Lung microvascular endothelial cell (primary cell): ENCODE data around the gene FAM120A. TPM values are rescaled to one million over a fixed set of nuclear protein-coding genes. Genes with fewer than 3 reads are reported as not detected.

Experiments
- DNase-seq, 2 donors: peaks; one replicate each; pipeline versions ENCODE4 v3.0.0 to v3.0.0-alpha.2; 2010; ENCODE audit warnings: low read depth in 2 of 2
- total RNA-seq: library from RNA; depleted of rRNA; stranded (reverse); fragments of >200 nt; gene quantifications from 2 replicates; pipeline ENCODE4 v1.2.1, GENCODE V29; 2014

The FAM120A gene
- total RNA-seq, 1 donor from 2014 or later: 74.6 TPM

DNA sequence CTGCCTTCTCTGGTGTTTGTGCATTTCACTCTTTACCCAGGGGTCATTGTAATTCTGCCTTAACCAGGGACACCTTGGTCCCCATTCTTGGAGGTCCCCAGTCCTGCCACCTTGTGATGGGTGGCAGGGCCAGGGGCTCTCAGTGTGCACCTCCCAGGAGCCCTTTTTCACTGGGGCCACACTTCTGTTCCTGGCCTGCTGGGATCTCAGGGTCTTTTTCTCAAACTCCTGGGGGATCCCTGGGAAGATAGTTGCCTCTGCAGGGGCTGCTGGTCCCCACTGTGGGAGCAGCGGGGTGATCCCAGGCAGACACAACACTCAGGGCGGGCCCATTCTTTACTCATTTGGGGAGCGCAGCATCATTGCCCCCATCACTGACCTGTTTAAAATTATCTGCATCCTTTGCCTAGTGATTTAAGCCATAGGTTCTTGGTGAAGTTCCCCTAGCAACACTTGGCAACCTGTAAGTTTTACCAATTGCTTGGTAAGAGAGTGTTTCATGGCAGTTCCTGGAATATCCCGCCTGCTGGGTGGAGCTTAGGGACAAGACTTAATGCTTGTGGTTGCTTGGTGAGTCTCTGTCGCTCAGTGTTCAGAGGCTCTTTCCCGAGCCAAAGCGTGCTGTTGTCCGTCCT lies 140.6 kb downstream of the FAM120A start:
- no peak for DNase-seq

- no peak for DNase-seq
Observed at GRCh38 chr9:93592643-93593021, 141.1 kb downstream of the FAM120A start.

- DNase-seq: no peak
Observed at GRCh38 chr9:93593144-93593658, 141.7 kb downstream of the FAM120A start.

- no peak for DNase-seq
Observed at GRCh38 chr9:93594041-93594756, 142.7 kb downstream of the FAM120A start.

DNA sequence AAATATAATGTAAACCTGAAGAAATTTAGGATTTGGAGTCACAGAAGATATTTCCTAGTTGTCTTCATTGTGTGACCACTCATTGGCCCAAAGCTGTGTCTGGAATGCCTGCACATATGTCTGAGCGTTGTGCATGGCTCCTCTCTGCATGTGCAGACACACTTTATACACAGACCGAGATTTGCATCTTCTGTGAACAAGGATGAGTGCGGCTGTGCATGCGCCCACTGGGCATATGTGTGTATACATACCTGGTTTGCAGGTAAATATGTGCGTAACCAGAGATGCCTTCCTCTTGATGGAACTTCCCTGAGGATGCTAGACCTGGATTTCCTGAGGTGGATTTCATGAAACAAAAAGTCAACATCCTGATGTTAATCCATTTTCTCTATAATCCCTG lies 144.0 kb downstream of the FAM120A start:
- no peak for DNase-seq

GRCh38 chr9:93595861-93596365 lies 144.4 kb downstream of the FAM120A start:
- no peak for DNase-seq

- no peak for DNase-seq
Observed at GRCh38 chr9:93596399-93596798, 144.9 kb downstream of the FAM120A start.

- no peak for DNase-seq
Observed at GRCh38 chr9:93597142-93597706, 145.7 kb downstream of the FAM120A start.

GRCh38 chr9:93597871-93598646 lies 146.6 kb downstream of the FAM120A start:
- no peak for DNase-seq

- DNase-seq: peak; percentile 39 to 86
Observed at GRCh38 chr9:93598647-93599241, 147.3 kb downstream of the FAM120A start.

GRCh38 chr9:93599571-93600403 lies 148.3 kb downstream of the FAM120A start:
- DNase-seq: no peak

- no peak for DNase-seq
Observed at GRCh38 chr9:93600504-93600903, 149.0 kb downstream of the FAM120A start.

DNA sequence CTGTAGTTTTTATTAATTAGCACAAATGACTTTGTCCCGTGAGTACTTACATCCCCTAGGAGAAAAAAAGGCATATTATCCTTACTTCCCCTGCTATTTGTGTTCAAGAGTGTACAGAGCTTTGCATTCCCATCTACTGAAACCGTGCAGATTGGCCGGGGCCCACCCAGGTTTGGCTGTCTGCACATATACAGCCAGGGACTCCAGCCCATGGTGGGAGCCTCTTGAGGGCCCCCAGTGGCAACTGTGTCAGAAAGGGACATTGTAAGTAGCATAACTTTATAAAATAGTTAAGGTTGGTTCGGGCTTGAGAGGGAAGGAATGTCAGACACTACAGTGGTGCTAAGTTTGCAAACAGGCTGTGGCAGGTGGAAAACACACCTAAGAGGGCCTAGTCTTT lies 149.6 kb downstream of the FAM120A start:
- no peak for DNase-seq

DNA sequence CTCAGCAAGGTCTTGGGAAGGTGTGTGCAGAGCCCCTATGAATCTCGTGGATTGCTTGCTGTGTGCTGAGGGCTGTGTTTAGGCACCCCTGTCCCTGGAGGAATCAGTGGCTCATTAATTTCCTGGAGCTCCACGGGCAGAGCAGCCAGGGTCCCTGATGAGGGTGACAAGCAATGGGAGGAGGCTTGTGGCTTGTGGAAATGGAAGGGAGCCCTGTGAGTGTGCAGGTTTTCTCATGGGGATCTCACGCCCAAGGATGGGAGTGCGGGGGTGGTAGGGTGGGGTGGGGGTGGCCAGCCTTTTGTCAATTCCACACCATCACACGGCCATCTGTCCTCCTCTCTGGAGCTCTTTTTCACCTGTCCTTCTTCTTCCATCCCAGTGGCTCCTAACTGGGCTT lies 150.2 kb downstream of the FAM120A start:
- no peak for DNase-seq

GRCh38 chr9:93603011-93603410 lies 151.5 kb downstream of the FAM120A start:
- DNase-seq: no peak

GRCh38 chr9:93603906-93604326 lies 152.4 kb downstream of the FAM120A start:
- DNase-seq: no peak

GRCh38 chr9:93606187-93606586 lies 154.7 kb downstream of the FAM120A start:
- DNase-seq: no peak

DNA sequence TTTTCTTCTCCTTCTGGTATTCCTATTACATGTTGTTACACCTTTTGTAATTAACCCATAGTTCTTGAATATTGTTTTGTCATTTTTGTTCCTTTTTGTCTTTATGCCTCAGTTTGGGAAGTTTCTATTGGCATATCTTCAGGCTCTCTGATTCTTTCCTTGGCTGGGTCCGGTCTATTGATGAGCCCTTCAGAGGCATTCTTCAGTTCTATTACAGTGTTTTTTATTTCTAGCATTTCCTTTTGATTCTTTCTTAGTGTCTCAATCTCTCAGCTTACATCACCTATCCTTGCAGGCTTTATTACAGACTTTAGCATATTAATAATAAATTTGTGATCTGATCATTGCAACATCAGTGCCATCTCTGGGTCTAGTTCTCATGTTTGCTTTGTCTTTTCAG lies 158.7 kb downstream of the FAM120A start:
- DNase-seq: no peak

- DNase-seq: no peak
Observed at GRCh38 chr9:93612052-93612795, 160.7 kb downstream of the FAM120A start.

- DNase-seq: peak; percentile 16 to 44
Observed at GRCh38 chr9:93612796-93613154, 161.3 kb downstream of the FAM120A start.
